ENCODE data around the gene DNAH2. TPM values are rescaled to one million over a fixed set of nuclear protein-coding genes. Genes with fewer than 3 reads are reported as not detected.

The DNAH2 gene
- total RNA-seq, 1 donor: under 0.01 TPM

- TF ChIP-seq, protein P1, sequence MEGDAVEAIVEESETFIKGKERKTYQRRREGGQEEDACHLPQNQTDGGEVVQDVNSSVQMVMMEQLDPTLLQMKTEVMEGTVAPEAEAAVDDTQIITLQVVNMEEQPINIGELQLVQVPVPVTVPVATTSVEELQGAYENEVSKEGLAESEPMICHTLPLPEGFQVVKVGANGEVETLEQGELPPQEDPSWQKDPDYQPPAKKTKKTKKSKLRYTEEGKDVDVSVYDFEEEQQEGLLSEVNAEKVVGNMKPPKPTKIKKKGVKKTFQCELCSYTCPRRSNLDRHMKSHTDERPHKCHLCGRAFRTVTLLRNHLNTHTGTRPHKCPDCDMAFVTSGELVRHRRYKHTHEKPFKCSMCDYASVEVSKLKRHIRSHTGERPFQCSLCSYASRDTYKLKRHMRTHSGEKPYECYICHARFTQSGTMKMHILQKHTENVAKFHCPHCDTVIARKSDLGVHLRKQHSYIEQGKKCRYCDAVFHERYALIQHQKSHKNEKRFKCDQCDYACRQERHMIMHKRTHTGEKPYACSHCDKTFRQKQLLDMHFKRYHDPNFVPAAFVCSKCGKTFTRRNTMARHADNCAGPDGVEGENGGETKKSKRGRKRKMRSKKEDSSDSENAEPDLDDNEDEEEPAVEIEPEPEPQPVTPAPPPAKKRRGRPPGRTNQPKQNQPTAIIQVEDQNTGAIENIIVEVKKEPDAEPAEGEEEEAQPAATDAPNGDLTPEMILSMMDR (IDR thresholded peaks at IDR 0.05; ENCODE audit: extremely low read depth, low read depth, low read length): no peak
- Histone ChIP-seq H3K27ac (ENCODE audit: low read depth, low read length) (no peak overlapping the region), H3K4me2 (ENCODE audit: insufficient read depth, low read length) (no peak overlapping the region), H4K20me1 (ENCODE audit: insufficient read depth, low read length) (no peaks in the 10 kb centered on the region), H3K9me3 (ENCODE audit: low read depth, low read length) (no peaks in the 10 kb centered on the region), H3K36me3 (ENCODE audit: insufficient read depth, low read length) (no peaks in the 10 kb centered on the region), H3K79me2 (ENCODE audit: insufficient read depth, low read length) (no peaks in the 10 kb centered on the region), H3K4me1 (ENCODE audit: insufficient read depth, low read length) (peaks cover under 1% of the 10 kb centered on the region), H2AFZ (ENCODE audit: low read length) (no peak overlapping the region), H3K27me3 (ENCODE audit: insufficient read depth, low read length) (peaks cover 10% of the 10 kb centered on the region), H3K4me3 (ENCODE audit: insufficient read depth, low read length) (no peak overlapping the region)
- no peak for DNase-seq (ENCODE audit: insufficient read length, low spot score, missing footprints)
Measured at GRCh38 chr17:7820231-7820630, 102.7 kb downstream of the DNAH2 start.

- no peak overlapping the region for H3K27ac ChIP-seq (ENCODE audit: low read depth, low read length)
- DNase-seq (ENCODE audit: insufficient read length, low spot score, missing footprints): no peak
- no peak overlapping the region for H3K4me3 ChIP-seq (ENCODE audit: insufficient read depth, low read length)
- H3K9me3 ChIP-seq (ENCODE audit: low read depth, low read length): no peaks in the 10 kb centered on the region
- no peaks in the 10 kb centered on the region for H3K79me2 ChIP-seq (ENCODE audit: insufficient read depth, low read length)
- TF ChIP-seq, protein P1 (IDR thresholded peaks at IDR 0.05; ENCODE audit: extremely low read depth, low read depth, low read length): no peak
- H2AFZ ChIP-seq (ENCODE audit: low read length): no peak overlapping the region
- H3K27me3 ChIP-seq (ENCODE audit: insufficient read depth, low read length): peaks cover 4% of the 10 kb centered on the region
- H4K20me1 ChIP-seq (ENCODE audit: insufficient read depth, low read length): no peaks in the 10 kb centered on the region
- H3K4me2 ChIP-seq (ENCODE audit: insufficient read depth, low read length): no peak overlapping the region
- peaks cover 6% of the 10 kb centered on the region for H3K4me1 ChIP-seq (ENCODE audit: insufficient read depth, low read length)
- no peaks in the 10 kb centered on the region for H3K36me3 ChIP-seq (ENCODE audit: insufficient read depth, low read length)
Measured at GRCh38 chr17:7822126-7822525, 104.6 kb downstream of the DNAH2 start.

DNA sequence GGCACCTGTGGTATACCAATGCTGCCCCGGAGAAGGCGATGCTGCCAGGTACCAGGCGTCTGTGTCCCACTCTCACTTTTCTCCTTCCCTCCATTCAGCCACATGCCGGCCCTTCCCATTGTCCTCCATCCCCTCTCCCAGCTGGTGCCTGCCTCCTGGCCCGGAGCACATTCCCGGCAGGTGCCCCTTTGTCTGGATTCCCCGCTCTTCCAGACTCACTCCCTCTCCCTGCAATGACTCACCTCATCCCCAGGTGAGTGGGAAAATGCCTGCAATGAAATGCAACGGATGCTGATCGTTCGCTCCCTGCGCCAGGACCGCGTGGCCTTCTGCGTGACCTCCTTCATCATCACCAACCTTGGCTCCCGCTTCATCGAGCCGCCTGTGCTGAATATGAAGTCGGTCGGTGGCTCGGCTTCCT is 106.0 kb downstream of the DNAH2 start:
- Histone ChIP-seq H3K27ac (ENCODE audit: low read depth, low read length) (no peak overlapping the region), H3K9me3 (ENCODE audit: low read depth, low read length) (no peaks in the 10 kb centered on the region), H2AFZ (ENCODE audit: low read length) (no peak overlapping the region), H3K36me3 (ENCODE audit: insufficient read depth, low read length) (no peaks in the 10 kb centered on the region), H3K27me3 (ENCODE audit: insufficient read depth, low read length) (peaks cover 4% of the 10 kb centered on the region), H3K79me2 (ENCODE audit: insufficient read depth, low read length) (no peaks in the 10 kb centered on the region), H4K20me1 (ENCODE audit: insufficient read depth, low read length) (no peaks in the 10 kb centered on the region), H3K4me1 (ENCODE audit: insufficient read depth, low read length) (peaks cover 6% of the 10 kb centered on the region), H3K4me2 (ENCODE audit: insufficient read depth, low read length) (no peak overlapping the region), H3K4me3 (ENCODE audit: insufficient read depth, low read length) (no peak overlapping the region)
- TF ChIP-seq, protein P1 (IDR thresholded peaks at IDR 0.05; ENCODE audit: extremely low read depth, low read depth, low read length): no peak
- no peak for DNase-seq (ENCODE audit: insufficient read length, low spot score, missing footprints)

GRCh38 chr17:7824021-7824924 is 106.7 kb downstream of the DNAH2 start:
- H3K4me2 ChIP-seq (ENCODE audit: insufficient read depth, low read length): no peak overlapping the region

More at GRCh38 chr17:7824021-7824924, 106.7 kb downstream of the DNAH2 start:
- peaks cover 6% of the 10 kb centered on the region for H3K4me1 ChIP-seq (ENCODE audit: insufficient read depth, low read length)
- no peak overlapping the region for H3K4me3 ChIP-seq (ENCODE audit: insufficient read depth, low read length)
- H3K36me3 ChIP-seq (ENCODE audit: insufficient read depth, low read length): no peaks in the 10 kb centered on the region
- DNase-seq (ENCODE audit: insufficient read length, low spot score, missing footprints): peak; percentile 73
- H3K9me3 ChIP-seq (ENCODE audit: low read depth, low read length): no peaks in the 10 kb centered on the region
- TF ChIP-seq, protein P1 (IDR thresholded peaks at IDR 0.05; ENCODE audit: extremely low read depth, low read depth, low read length): no peak
- H3K27me3 ChIP-seq (ENCODE audit: insufficient read depth, low read length): peaks cover 5% of the 10 kb centered on the region
- no peaks in the 10 kb centered on the region for H4K20me1 ChIP-seq (ENCODE audit: insufficient read depth, low read length)
- no peak overlapping the region for H2AFZ ChIP-seq (ENCODE audit: low read length)
- H3K79me2 ChIP-seq (ENCODE audit: insufficient read depth, low read length): no peaks in the 10 kb centered on the region
- H3K27ac ChIP-seq (ENCODE audit: low read depth, low read length): no peak overlapping the region

All from osteoblast (primary cell).